Lower leg skin (tissue), 4 donors: Measurements from ENCODE around the gene ADPRM. TPM values are rescaled to one million over a fixed set of nuclear protein-coding genes. Genes with fewer than 3 reads are reported as not detected.
A peak's percentile ranks its signal among the peaks of the same experiment; 100 is the strongest.

Experiments
- DNase-seq, 2 donors: peaks; one replicate each; pipeline ENCODE4 v3.0.0-alpha.2; 2019; ENCODE audit warnings: low spot score in 2 of 2
- H3K4me3 ChIP-seq: fragments of 200-600 bp; sonication (generic); 2 replicates; pipeline ENCODE4 v1.5.1; 2017; ENCODE audit warnings: mild to moderate bottlenecking, low read depth; ENCODE audit not compliant: poor library complexity, severe bottlenecking
- POLR2A ChIP-seq, 2 donors: fragments of 450-650 bp; IDR thresholded peaks; one replicate each; pipeline ENCODE4 v1.6.1; 2016 to 2017; ENCODE audit warnings: antibody characterized with exemption in 2 of 2, mild to moderate bottlenecking in 1 of 2, moderate library complexity in 1 of 2
- WGBS, 2 donors: methylation state at CpG; one replicate each; pipeline ENCODE4 v1.1.5; 2018; 5-methylcytosine and 5-hydroxymethylcytosine counted together
- intact Hi-C: fragments of 100-400 bp; cut with DNase I; formaldehyde crosslinking; loops from one replicate; pipeline ENCODE4 v1.15.0; 2023; ENCODE audit warnings: low total_unique reads
- total RNA-seq, 4 donors: library from RNA; depleted of rRNA; stranded (reverse); fragments of >200 nt; gene quantifications; one replicate each; pipeline ENCODE4 v1.1.0, GENCODE V29; 2016
- TF ChIP-seq, protein P1 (sequence below), 3 donors: fragments of 450-650 bp; IDR thresholded peaks; one replicate each; pipeline ENCODE4 v1.5.1; 2016; ENCODE audit warnings: antibody characterized with exemption in 3 of 3, mild to moderate bottlenecking in 3 of 3, moderate library complexity in 2 of 3

ADPRM gene, protein sequence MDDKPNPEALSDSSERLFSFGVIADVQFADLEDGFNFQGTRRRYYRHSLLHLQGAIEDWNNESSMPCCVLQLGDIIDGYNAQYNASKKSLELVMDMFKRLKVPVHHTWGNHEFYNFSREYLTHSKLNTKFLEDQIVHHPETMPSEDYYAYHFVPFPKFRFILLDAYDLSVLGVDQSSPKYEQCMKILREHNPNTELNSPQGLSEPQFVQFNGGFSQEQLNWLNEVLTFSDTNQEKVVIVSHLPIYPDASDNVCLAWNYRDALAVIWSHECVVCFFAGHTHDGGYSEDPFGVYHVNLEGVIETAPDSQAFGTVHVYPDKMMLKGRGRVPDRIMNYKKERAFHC
- total RNA-seq: 10 to 100 TPM in 3 of 4 donors, 1 to 10 TPM in 1; 9.5 to 23.4 (median 16.6) TPM

DNA sequence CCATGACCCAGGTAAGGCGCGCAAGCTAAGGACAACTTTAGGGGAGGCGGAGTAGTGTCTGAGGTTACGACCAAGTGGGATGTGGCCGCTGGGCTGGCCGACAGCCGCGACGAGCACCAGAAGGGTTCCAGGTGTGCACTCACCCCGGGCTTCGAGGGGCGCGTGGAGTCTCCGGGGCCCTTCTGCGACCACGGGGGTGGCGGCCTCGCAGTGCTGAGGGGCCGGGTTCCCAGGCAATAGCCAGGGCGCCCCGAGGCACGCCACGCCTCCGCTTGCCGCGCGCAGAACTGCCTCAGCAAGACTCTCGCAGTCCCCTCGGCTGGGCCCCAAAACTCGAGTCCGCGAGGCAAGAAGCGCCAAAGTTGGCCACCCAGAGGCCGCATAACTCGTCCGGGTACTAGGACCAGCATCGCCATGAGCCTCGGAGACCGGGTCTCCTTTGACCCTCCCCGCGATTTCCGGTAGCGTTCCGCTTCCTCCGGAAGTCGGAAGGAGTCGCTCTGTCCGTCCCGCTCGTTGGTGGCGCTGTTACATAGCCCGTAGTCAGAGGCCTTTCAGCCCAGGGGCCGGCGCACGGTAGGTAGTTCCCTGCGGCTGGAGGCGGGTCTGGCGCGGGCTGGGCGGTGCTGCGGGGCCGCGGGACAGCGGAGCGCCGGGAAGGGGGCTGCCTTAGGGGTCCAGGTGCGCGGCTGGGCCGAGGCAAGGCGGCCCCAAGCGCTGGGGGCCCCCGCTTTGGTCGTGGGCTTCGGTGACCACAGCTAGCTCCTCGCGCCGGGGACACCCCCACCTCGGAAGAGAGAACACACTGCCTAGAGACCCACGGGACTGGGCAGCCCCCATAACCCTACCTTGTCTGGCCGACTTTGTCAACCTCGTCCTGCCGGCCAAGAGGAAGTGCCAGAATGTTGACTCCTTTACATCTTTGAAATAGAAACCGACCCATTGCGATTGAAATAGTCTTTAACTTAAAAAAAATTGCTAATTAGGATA lies at the start of gene ADPRM, which contains the start of gene SCO1:
Gene ADPRM, plus strand, starts transcription at position 503 of the 990 bp plus-strand sequence. CDS start 7,333 bp downstream, outside the sequence.
Gene SCO1, minus strand, starts transcription at position 442 of the 990 bp plus-strand sequence. Its CDS starts 26 bp downstream, at position 416.
- H3K4me3 ChIP-seq: peak within 1 kb of the TSS; percentile 97
- TF ChIP-seq, protein P1, sequence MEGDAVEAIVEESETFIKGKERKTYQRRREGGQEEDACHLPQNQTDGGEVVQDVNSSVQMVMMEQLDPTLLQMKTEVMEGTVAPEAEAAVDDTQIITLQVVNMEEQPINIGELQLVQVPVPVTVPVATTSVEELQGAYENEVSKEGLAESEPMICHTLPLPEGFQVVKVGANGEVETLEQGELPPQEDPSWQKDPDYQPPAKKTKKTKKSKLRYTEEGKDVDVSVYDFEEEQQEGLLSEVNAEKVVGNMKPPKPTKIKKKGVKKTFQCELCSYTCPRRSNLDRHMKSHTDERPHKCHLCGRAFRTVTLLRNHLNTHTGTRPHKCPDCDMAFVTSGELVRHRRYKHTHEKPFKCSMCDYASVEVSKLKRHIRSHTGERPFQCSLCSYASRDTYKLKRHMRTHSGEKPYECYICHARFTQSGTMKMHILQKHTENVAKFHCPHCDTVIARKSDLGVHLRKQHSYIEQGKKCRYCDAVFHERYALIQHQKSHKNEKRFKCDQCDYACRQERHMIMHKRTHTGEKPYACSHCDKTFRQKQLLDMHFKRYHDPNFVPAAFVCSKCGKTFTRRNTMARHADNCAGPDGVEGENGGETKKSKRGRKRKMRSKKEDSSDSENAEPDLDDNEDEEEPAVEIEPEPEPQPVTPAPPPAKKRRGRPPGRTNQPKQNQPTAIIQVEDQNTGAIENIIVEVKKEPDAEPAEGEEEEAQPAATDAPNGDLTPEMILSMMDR (IDR thresholded peaks at IDR 0.05): no peak
- TF ChIP-seq POLR2A (IDR thresholded peaks at IDR 0.05): peak in 1 of 2 donors; percentile 70
- intact Hi-C loops: no loop called here
- DNase-seq: peak; percentile 90 to 98
- 0 to 1% methylated on average over 32 to 69 of the region's 84 CpGs for WGBS, 2 donors

DNA sequence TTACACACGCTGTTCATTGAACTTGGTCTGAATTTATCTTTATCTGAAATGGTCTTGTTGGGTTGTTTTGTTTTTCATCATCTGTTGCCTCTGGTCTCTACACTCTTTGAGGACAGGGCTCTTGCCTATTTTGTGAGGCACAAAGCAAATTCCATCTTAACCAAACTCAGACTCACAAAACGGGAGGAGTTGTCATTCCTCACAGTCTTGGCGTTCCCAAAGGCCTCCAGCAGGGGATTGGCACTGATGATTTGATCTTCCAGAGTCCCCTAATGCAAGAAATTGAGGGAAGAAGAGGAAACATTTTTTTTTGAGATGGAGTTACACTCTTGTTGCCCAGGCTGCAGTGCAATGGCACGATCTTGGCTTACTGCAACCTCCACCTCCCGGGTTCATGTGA lies 49.0 kb upstream of the ADPRM start:
- DNase-seq: no peak
- intact Hi-C loops: loop anchor here (10.0 kb wide), 1 partner anchor 196 kb away; no protein-coding TSS in a partner anchor
- WGBS, 2 donors: 87 to 92% methylated on average over 5 of the region's 5 CpGs
- H3K4me3 ChIP-seq: no peak overlapping the region
- no peak for TF ChIP-seq POLR2A (IDR thresholded peaks at IDR 0.05)
- TF ChIP-seq, protein P1 (IDR thresholded peaks at IDR 0.05): no peak

DNA sequence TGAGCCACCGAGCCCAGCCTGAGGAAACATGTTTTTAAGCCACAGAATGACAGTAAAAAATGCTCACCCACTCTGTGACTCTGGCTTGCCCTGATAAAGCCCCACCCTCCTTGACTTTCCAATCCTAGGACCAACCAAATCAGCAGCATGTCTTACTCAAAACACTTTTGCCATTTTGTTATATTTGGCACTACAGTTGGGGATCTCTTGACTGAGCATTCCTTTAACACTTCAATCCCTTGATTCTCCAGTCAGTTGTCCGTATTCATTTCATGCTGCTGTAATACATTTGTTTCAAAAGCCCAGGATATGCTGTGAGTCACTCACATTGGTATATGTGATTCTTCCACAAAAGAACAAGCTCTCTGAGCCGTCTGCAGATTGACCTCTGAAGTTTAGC lies 48.4 kb upstream of the ADPRM start:
- no peak for TF ChIP-seq POLR2A (IDR thresholded peaks at IDR 0.05)
- TF ChIP-seq, protein P1 (IDR thresholded peaks at IDR 0.05): no peak
- no peak for DNase-seq
- no peak overlapping the region for H3K4me3 ChIP-seq
- WGBS, 2 donors: 82 to 84% methylated on average over 3 of the region's 3 CpGs
- intact Hi-C loops: loop anchor here (10.0 kb wide), 1 partner anchor 196 kb away; no protein-coding TSS in a partner anchor

DNA sequence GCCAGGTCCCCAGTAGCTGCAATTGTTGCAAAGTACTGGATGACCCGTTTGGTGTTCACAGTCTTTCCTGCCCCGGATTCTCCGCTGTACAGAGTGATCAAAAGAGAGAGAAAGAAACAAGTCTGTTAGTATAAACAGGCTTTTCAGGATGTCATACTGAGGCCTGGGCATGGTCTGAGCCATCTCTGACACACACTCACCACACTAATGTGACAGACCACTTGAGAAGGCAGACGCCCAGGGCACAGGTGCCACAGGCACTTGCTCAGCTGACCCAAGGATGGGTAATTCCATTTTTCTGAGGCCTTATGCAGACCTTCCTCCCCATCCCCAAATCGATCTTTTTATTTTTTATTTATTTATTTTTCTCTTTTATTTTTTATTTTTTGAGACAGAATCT lies 47.8 kb upstream of the ADPRM start:
- intact Hi-C loops: loop anchor here (10.0 kb wide), 1 partner anchor 195 kb away; no protein-coding TSS in a partner anchor
- TF ChIP-seq, protein P1 (IDR thresholded peaks at IDR 0.05): no peak
- TF ChIP-seq POLR2A (IDR thresholded peaks at IDR 0.05): no peak
- 94% methylated on average over 5 of the region's 5 CpGs for WGBS, 2 donors
- no peak for DNase-seq
- no peak overlapping the region for H3K4me3 ChIP-seq

DNA sequence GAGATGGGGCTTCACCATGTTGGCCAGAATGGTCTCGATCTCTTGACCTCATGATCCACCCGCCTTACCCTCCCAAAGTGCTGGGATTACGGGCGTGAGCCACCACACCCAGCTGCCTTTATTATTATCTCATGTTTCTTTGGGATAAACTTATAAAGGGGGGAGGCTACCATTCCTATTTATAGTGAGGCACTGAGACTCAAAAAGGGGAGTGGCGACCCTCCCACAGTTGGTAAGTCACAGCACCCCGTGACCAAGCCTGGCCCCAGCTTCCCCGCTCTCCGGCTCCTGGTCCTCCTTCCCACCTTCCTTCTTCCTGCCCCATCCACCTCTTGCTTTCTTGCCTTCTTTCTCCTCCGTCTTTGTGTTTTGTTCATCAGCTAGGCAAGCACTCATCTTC lies 45.5 kb upstream of the ADPRM start:
- no peak for TF ChIP-seq POLR2A (IDR thresholded peaks at IDR 0.05)
- TF ChIP-seq, protein P1 (IDR thresholded peaks at IDR 0.05): no peak
- H3K4me3 ChIP-seq: no peak overlapping the region
- WGBS, 2 donors: 81 to 84% methylated on average over 9 of the region's 9 CpGs
- no peak for DNase-seq
- intact Hi-C loops: no loop called here
